Uterus (tissue), 4 donors: Measurements from ENCODE around the gene CARF. TPM values are rescaled to one million over a fixed set of nuclear protein-coding genes. Genes with fewer than 3 reads are reported as not detected.

Source experiments
- DNase-seq, 2 donors: peaks; one replicate each; pipeline ENCODE4 v3.0.0-alpha.2; 2019 to 2020
- H3K27ac ChIP-seq, 2 donors: fragments of 200-600 bp; sonication (generic); 1 replicate in 1 of 2; 2 replicates in 1 of 2; pipeline ENCODE4 v1.5.1; 2016 to 2018
- H3K27me3 ChIP-seq, 2 donors: fragments of 200-600 bp; sonication (generic); one replicate each; pipeline ENCODE4 v1.5.1; 2018 to 2019; ENCODE audit warnings: control low read depth in 1 of 2
- H3K36me3 ChIP-seq, 2 donors: fragments of 200-600 bp; sonication (generic); one replicate each; pipeline ENCODE4 v1.5.1; 2019; ENCODE audit warnings: control low read depth in 1 of 2
- H3K4me1 ChIP-seq, 2 donors: fragments of 200-600 bp; sonication (generic); one replicate each; pipeline ENCODE4 v1.5.1; 2018 to 2019; ENCODE audit warnings: control low read depth in 1 of 2
- H3K4me3 ChIP-seq, 2 donors: fragments of 200-600 bp; sonication (generic); 1 replicate in 1 of 2; 2 replicates in 1 of 2; pipeline ENCODE4 v1.5.1; 2018 to 2019; ENCODE audit warnings: mild to moderate bottlenecking in 1 of 2
- H3K9me3 ChIP-seq, 2 donors: fragments of 200-600 bp; sonication (generic); one replicate each; pipeline ENCODE4 v1.5.1; 2019; ENCODE audit warnings: control low read depth in 1 of 2
- POLR2A ChIP-seq, 2 donors: fragments of 450-650 bp; IDR thresholded peaks; one replicate each; pipeline ENCODE4 v1.6.1; 2016; ENCODE audit warnings: antibody characterized with exemption in 2 of 2, mild to moderate bottlenecking in 1 of 2, moderate library complexity in 1 of 2
- intact Hi-C: fragments of 100-400 bp; cut with DNase I; formaldehyde crosslinking; loops from one replicate; pipeline ENCODE4 v1.15.1; 2023; ENCODE audit warnings: low total_unique reads
- total RNA-seq, 4 donors: library from RNA; depleted of rRNA in 3 of 4; stranded (reverse); fragments of >200 nt in 3 of 4; gene quantifications; one replicate each; pipeline versions ENCODE4 v1.1.0 to v1.2.4, GENCODE V29; 2014 to 2023
- TF ChIP-seq, protein P1 (sequence below), 4 experiments: fragments of 200-600 bp in 2 of 4; fragments of 450-650 bp in 2 of 4; sonication (generic) in 2 of 4; IDR thresholded peaks; one replicate each; pipeline ENCODE4 v1.5.1; 2016 to 2019; ENCODE audit warnings: antibody characterized with exemption in 4 of 4, mild to moderate bottlenecking in 2 of 4, moderate library complexity in 1 of 4
- donor health status: DM: yes; HTN: yes; CAD: no.

The CARF gene
- total RNA-seq, 4 donors from 2014 or later = 5.0 to 26.1 (median 24.0) TPM

DNA sequence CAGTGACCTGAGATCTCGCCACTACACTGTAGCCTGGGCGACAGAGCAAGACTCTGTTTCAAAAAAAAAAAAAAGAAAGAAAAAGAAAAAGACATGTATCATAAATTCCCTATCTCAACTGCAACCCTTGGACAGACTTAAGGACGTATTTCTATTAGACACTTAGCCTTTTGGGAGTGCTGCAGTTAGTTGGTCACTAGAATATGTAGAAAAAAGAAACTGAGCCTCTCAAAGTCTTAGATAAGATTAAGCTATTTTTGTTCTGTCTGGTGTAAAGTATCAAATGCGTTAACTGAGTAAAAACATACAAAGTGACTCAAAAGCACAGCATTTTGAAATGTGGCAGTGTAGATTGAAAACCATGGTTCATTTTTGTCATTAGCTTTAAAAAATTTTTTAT is 109.9 kb downstream of the CARF start:
- H3K4me1 ChIP-seq = no peaks in the 10 kb centered on the region
- H3K4me3 ChIP-seq = no peak overlapping the region
- H3K36me3 ChIP-seq = no peaks in the 10 kb centered on the region
- H3K27ac ChIP-seq = peak overlapping the region; percentile 56 to 77
- H3K9me3 ChIP-seq = no peaks in the 10 kb centered on the region
- no peak for DNase-seq
- intact Hi-C loops = no loop called here
- H3K27me3 ChIP-seq = no peaks in the 10 kb centered on the region
- no peak for TF ChIP-seq POLR2A (IDR thresholded peaks at IDR 0.05)
- TF ChIP-seq, protein P1, sequence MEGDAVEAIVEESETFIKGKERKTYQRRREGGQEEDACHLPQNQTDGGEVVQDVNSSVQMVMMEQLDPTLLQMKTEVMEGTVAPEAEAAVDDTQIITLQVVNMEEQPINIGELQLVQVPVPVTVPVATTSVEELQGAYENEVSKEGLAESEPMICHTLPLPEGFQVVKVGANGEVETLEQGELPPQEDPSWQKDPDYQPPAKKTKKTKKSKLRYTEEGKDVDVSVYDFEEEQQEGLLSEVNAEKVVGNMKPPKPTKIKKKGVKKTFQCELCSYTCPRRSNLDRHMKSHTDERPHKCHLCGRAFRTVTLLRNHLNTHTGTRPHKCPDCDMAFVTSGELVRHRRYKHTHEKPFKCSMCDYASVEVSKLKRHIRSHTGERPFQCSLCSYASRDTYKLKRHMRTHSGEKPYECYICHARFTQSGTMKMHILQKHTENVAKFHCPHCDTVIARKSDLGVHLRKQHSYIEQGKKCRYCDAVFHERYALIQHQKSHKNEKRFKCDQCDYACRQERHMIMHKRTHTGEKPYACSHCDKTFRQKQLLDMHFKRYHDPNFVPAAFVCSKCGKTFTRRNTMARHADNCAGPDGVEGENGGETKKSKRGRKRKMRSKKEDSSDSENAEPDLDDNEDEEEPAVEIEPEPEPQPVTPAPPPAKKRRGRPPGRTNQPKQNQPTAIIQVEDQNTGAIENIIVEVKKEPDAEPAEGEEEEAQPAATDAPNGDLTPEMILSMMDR (IDR thresholded peaks at IDR 0.05) = no peak

DNA sequence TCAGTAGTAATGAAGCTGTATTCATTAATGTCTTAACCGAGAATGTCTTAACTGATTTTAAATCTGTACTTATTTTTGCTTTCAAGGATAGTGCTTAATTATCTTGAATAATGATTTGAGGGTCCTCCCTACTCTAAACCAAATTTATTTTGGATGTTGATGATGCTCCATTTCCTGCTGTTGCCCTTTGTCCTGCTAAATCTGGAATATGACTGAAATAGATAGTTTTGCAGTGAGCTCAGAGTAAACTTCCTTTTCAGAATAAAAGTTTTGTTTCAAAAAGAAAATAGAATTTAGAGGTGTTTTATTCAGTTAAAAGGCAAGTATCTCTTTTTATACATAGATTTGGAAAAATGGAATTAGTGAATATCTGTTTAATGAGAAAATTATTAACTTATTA is 110.7 kb downstream of the CARF start:
- no peaks in the 10 kb centered on the region for H3K27me3 ChIP-seq
- intact Hi-C loops = no loop called here
- TF ChIP-seq, protein P1 (IDR thresholded peaks at IDR 0.05) = no peak
- TF ChIP-seq POLR2A (IDR thresholded peaks at IDR 0.05) = no peak
- no peaks in the 10 kb centered on the region for H3K9me3 ChIP-seq
- H3K4me1 ChIP-seq = no peaks in the 10 kb centered on the region
- DNase-seq = no peak
- H3K36me3 ChIP-seq = no peaks in the 10 kb centered on the region
- H3K27ac ChIP-seq = peak overlapping the region; percentile 56 to 77
- no peak overlapping the region for H3K4me3 ChIP-seq

- Histone ChIP-seq H3K27me3 (no peaks in the 10 kb centered on the region), H3K4me3 (no peak overlapping the region), H3K27ac (no peak overlapping the region), H3K9me3 (no peaks in the 10 kb centered on the region), H3K36me3 (no peaks in the 10 kb centered on the region), H3K4me1 (no peaks in the 10 kb centered on the region)
- DNase-seq = no peak
- TF ChIP-seq, protein P1 (IDR thresholded peaks at IDR 0.05) = no peak
- intact Hi-C loops = no loop called here
Measured at GRCh38 chr2:203025592-203025991, 113.5 kb downstream of the CARF start.

DNA sequence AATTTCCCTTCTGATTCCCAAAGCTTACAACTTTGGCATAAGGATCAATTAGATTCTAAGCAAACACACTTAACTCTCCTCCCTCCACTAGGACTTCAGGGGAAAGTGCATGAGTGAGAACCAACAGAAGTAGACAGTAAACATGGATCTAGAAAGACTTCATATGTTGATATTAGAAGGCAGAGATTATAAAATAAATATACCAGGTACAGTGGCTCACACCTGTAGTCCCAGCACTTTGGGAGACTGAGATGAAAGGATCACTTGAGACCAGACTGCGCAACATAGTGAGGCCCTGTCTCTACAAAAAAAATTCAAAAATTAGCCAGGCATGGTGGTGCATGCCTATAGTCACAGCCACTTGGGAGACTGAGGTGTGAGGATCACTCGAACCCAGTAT is 118.5 kb downstream of the CARF start:
- TF ChIP-seq, protein P1 (IDR thresholded peaks at IDR 0.05) = no peak
- TF ChIP-seq POLR2A (IDR thresholded peaks at IDR 0.05) = no peak
- DNase-seq = no peak
- no peaks in the 10 kb centered on the region for H3K36me3 ChIP-seq
- H3K9me3 ChIP-seq = no peaks in the 10 kb centered on the region
- no peak overlapping the region for H3K4me3 ChIP-seq
- H3K27me3 ChIP-seq = no peaks in the 10 kb centered on the region
- intact Hi-C loops = no loop called here
- H3K27ac ChIP-seq = no peak overlapping the region
- H3K4me1 ChIP-seq = no peaks in the 10 kb centered on the region

DNA sequence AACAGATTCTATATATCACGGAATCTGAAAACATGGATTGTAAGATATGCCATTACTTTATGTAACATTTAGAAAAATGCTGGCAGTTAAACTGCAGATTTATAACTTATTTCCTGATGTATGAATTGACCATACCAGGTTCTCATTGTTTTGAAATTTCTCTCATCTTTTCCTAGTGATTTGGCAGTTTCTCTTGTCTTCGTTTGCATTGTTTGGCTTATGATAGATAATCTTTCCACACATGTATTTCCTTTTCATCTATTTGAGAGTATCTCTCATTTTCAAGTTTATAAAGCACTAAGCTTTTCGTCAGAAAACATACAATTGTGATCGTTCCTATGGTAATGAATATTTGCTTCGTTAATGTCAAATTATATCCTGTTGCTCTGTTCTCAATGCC is 118.9 kb downstream of the CARF start:
- no peak for DNase-seq
- TF ChIP-seq, protein P1 (IDR thresholded peaks at IDR 0.05) = no peak
- TF ChIP-seq POLR2A (IDR thresholded peaks at IDR 0.05) = no peak
- no peak overlapping the region for H3K27ac ChIP-seq
- no peaks in the 10 kb centered on the region for H3K9me3 ChIP-seq
- H3K4me3 ChIP-seq = no peak overlapping the region
- H3K4me1 ChIP-seq = no peaks in the 10 kb centered on the region
- intact Hi-C loops = no loop called here
- no peaks in the 10 kb centered on the region for H3K36me3 ChIP-seq
- no peaks in the 10 kb centered on the region for H3K27me3 ChIP-seq
